ENCODE data around the gene CYYR1.

Gene CYYR1

DNA sequence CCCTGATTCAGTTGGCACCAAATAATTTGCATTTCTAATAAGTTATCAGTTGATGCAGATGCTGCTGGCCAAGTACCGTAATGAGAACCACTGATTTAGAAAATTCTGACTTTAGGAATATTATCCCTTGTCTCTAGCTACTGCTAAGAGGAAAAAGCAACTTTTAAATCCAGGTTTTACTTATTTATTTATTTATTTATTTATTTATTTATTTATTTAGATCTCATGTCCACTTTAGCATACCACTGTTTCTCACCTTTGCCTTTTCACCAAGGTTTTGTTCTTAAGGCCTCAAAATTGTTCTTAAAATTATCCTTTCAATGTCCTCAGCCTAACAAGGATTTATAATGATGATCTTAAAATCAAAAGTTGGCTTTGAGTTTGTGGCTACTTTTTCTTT lies 8.7 kb upstream of the CYYR1 start:
- DNase-seq (ENCODE audit: low read depth), result no peak
- H3K9ac ChIP-seq (ENCODE audit: low read length), result no peak overlapping the region

DNA sequence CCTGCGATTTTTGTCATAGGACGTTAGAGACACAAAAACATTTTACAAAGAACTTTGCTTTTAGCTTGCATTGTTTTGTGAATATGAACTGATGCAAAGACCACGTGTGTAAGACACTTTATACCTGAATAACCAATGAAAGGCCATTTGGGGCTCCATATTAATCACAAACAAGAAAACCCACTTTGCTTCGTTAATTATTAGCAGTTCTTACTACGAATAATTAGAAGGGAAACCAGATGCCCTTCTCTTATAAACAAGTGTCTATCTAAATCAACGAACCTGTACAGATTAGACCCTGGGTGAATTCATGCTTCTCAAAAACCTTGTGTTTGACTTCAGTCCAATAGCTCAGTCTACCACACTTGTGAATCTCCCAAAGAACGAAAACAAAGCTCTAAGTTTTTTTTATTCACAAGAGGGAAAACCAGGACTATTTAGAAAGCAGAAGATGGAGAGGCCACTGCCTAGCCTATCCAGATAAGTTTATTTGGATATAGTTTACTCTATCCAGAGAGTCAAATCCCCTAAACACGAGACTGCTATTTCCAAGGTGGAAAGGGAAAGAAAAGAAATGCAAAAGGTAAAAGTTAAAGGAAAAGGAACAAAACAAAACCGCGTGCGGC lies 897 bp downstream of the CYYR1 start:
- Histone ChIP-seq H3K9ac (ENCODE audit: low read length) (no peak overlapping the region), H3K27me3 (replicated peaks; ENCODE audit: control insufficient read depth, insufficient read depth, low read length) (peaks cover 29% of the 10 kb centered on the region), H3K9me3 (ENCODE audit: control insufficient read depth, low read length) (peaks cover 12% of the 10 kb centered on the region), H3K4me1 (ENCODE audit: control insufficient read depth, insufficient read depth, low read length) (no peaks in the 10 kb centered on the region), H3K36me3 (ENCODE audit: control insufficient read depth, insufficient read depth, low read length, severe bottlenecking) (no peaks in the 10 kb centered on the region), H3K4me3 (ENCODE audit: low read length) (peak overlapping the region; percentile 62)
- DNase-seq (ENCODE audit: low read depth), result peak; percentile 2

More for the DNA sequence above, 8.7 kb upstream of the CYYR1 start:
- Histone ChIP-seq H3K36me3 (ENCODE audit: control insufficient read depth, insufficient read depth, low read length, severe bottlenecking) (no peaks in the 10 kb centered on the region), H3K27me3 (replicated peaks; ENCODE audit: control insufficient read depth, insufficient read depth, low read length) (peaks cover 23% of the 10 kb centered on the region), H3K4me3 (ENCODE audit: low read length) (no peak overlapping the region), H3K4me1 (ENCODE audit: control insufficient read depth, insufficient read depth, low read length) (no peaks in the 10 kb centered on the region), H3K9me3 (ENCODE audit: control insufficient read depth, low read length) (peaks cover 41% of the 10 kb centered on the region)

DNA sequence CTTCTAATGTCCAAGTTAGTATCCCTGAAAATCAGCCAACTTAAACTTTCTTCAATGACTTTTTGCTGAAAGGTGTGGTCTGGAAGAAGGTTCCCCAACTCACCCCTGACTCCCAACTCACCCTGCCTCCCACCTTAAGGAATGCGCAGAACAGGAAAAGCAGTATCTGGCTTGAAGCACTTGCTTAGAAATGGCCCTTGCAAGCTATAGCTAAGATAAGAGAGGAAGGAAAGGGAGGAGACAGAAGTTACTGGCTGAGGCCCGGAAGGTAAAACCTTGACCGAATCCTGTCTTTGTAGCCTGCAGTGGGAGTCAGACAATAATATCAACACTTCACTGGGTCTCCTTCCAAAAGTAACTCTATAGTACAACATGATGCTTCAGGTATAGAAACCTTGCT lies 2.9 kb downstream of the CYYR1 start:
- Histone ChIP-seq H3K4me1 (ENCODE audit: control insufficient read depth, insufficient read depth, low read length) (no peaks in the 10 kb centered on the region), H3K4me3 (ENCODE audit: low read length) (no peak overlapping the region), H3K9me3 (ENCODE audit: control insufficient read depth, low read length) (peaks cover 12% of the 10 kb centered on the region), H3K9ac (ENCODE audit: low read length) (no peak overlapping the region), H3K27me3 (replicated peaks; ENCODE audit: control insufficient read depth, insufficient read depth, low read length) (peaks cover 29% of the 10 kb centered on the region), H3K36me3 (ENCODE audit: control insufficient read depth, insufficient read depth, low read length, severe bottlenecking) (no peaks in the 10 kb centered on the region)
- no peak for DNase-seq (ENCODE audit: low read depth)

DNA sequence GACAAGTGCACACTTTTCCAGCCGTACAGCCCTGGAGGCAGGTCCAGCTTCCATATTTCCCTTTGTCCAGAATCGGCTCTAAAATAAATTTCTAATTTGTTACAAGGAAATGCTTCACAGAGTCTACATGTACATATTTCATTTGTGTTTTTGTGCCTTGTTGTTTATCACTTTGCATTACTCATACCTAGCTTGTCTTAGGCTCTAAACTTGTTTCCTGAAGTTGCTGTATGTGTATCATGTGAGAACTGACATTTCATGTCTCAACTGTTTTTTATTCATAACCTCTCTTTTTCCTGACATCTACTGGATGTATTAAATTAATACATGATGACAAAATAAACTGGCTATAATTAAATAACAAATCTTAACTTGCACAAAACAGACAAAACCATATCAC lies 7.5 kb downstream of the CYYR1 start:
- Histone ChIP-seq H3K4me1 (ENCODE audit: control insufficient read depth, insufficient read depth, low read length) (no peaks in the 10 kb centered on the region), H3K9me3 (ENCODE audit: control insufficient read depth, low read length) (no peaks in the 10 kb centered on the region), H3K27me3 (replicated peaks; ENCODE audit: control insufficient read depth, insufficient read depth, low read length) (no peaks in the 10 kb centered on the region), H3K4me3 (ENCODE audit: low read length) (no peak overlapping the region), H3K9ac (ENCODE audit: low read length) (no peak overlapping the region), H3K36me3 (ENCODE audit: control insufficient read depth, insufficient read depth, low read length, severe bottlenecking) (no peaks in the 10 kb centered on the region)
- DNase-seq (ENCODE audit: low read depth), result no peak

DNA sequence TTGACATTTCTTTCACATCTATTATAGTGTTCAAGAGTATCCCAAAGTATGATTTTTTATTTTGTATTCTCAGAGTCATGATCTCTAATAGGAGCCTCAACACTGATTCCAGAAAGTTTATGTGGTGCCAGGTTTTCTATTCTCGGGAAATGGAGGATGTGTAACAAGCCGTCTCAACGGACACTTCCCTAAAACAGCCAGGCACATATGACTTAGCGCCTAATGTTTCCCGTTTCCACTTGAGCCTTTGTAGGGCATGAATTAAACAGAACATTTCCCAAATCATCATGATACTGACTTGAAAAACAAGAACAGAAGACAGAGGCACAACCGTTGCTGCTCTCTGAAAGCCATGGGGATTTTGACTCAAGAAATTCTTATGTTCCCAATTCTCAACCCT lies 8.0 kb downstream of the CYYR1 start:
- no peak overlapping the region for H3K9ac ChIP-seq (ENCODE audit: low read length)
- H3K4me3 ChIP-seq (ENCODE audit: low read length), result no peak overlapping the region
- no peaks in the 10 kb centered on the region for H3K9me3 ChIP-seq (ENCODE audit: control insufficient read depth, low read length)
- H3K27me3 ChIP-seq (replicated peaks; ENCODE audit: control insufficient read depth, insufficient read depth, low read length), result no peaks in the 10 kb centered on the region
- no peak for DNase-seq (ENCODE audit: low read depth)
- H3K36me3 ChIP-seq (ENCODE audit: control insufficient read depth, insufficient read depth, low read length, severe bottlenecking), result no peaks in the 10 kb centered on the region
- H3K4me1 ChIP-seq (ENCODE audit: control insufficient read depth, insufficient read depth, low read length), result no peaks in the 10 kb centered on the region

DNA sequence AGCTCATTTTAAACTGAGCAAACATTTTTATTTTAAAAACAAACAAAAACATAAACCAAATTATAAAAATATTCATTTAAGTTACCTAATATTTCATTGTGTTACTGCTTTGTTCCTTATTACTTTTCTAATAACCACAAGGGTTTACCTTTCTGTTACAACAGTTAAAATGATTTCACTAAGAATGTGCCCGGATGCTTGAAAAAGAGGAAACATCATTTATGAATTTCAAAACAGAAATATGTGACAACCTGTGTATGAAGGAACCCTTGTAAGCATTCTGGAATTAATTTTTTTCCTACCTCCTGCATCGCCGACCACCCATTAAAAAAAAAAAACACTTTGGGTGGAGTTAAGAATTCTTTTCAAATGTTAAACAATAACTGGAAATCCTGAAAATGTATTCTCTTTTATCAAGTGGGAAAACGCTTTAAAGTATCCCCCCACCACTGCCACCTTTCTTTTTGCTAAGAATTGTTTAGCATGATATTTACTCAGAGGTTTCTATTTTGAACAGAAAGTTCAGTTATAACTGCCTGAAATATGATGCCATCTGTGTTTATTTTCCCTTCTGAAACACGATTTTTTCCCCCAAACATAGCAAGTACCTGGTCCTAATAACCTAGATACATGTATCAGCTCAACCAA lies 9.1 kb downstream of the CYYR1 start:
- no peaks in the 10 kb centered on the region for H3K4me1 ChIP-seq (ENCODE audit: control insufficient read depth, insufficient read depth, low read length)
- H3K4me3 ChIP-seq (ENCODE audit: low read length), result no peak overlapping the region
- no peak for DNase-seq (ENCODE audit: low read depth)
- H3K36me3 ChIP-seq (ENCODE audit: control insufficient read depth, insufficient read depth, low read length, severe bottlenecking), result no peaks in the 10 kb centered on the region
- H3K9me3 ChIP-seq (ENCODE audit: control insufficient read depth, low read length), result no peaks in the 10 kb centered on the region
- H3K9ac ChIP-seq (ENCODE audit: low read length), result no peak overlapping the region
- H3K27me3 ChIP-seq (replicated peaks; ENCODE audit: control insufficient read depth, insufficient read depth, low read length), result no peaks in the 10 kb centered on the region

DNA sequence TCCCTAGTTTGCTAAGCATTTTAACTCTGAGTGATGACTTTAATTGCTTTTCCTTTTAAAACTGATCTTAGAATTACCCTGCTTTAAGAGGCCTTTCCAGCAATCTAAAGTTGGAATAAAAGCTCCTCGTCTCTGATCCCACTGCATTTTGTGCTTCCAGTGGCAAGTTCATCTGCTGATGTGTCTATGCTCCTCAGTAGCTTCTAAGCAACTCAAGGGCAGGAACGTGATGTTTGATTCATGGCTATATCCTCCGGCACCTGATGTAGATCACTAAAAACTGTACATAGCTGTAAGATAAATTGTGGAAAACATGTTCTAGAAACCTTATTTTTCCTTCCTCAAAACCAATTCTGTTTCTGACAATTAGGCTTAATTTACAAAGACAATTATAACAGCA lies 12.5 kb downstream of the CYYR1 start:
- Histone ChIP-seq H3K4me3 (ENCODE audit: low read length) (no peak overlapping the region), H3K9ac (ENCODE audit: low read length) (no peak overlapping the region), H3K4me1 (ENCODE audit: control insufficient read depth, insufficient read depth, low read length) (no peaks in the 10 kb centered on the region), H3K27me3 (replicated peaks; ENCODE audit: control insufficient read depth, insufficient read depth, low read length) (no peaks in the 10 kb centered on the region), H3K9me3 (ENCODE audit: control insufficient read depth, low read length) (peaks cover 3% of the 10 kb centered on the region), H3K36me3 (ENCODE audit: control insufficient read depth, insufficient read depth, low read length, severe bottlenecking) (no peaks in the 10 kb centered on the region)
- DNase-seq (ENCODE audit: low read depth), result no peak

DNA sequence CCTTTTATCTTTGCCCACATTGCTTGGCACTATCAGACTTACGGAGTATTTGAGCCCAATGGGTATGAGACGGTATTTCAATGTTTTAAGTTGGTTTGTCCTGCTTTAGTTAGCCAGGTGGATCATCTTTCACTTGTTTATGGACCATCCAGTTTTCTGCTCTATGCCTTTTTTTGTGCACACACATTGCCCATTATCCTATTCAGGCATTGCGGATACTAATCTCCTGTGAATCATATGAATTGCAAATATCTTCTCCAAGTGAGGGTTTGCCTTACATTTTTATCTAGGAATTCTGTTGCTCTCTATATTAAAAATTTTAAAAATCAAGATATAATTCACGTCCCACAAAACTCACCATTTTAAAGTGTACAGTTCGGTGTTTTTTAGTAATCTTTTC lies 14.0 kb downstream of the CYYR1 start:
- no peak overlapping the region for H3K9ac ChIP-seq (ENCODE audit: low read length)
- H3K9me3 ChIP-seq (ENCODE audit: control insufficient read depth, low read length), result peaks cover 3% of the 10 kb centered on the region
- H3K4me3 ChIP-seq (ENCODE audit: low read length), result no peak overlapping the region
- no peaks in the 10 kb centered on the region for H3K27me3 ChIP-seq (replicated peaks; ENCODE audit: control insufficient read depth, insufficient read depth, low read length)
- DNase-seq (ENCODE audit: low read depth), result no peak
- no peaks in the 10 kb centered on the region for H3K4me1 ChIP-seq (ENCODE audit: control insufficient read depth, insufficient read depth, low read length)
- H3K36me3 ChIP-seq (ENCODE audit: control insufficient read depth, insufficient read depth, low read length, severe bottlenecking), result no peaks in the 10 kb centered on the region

DNA sequence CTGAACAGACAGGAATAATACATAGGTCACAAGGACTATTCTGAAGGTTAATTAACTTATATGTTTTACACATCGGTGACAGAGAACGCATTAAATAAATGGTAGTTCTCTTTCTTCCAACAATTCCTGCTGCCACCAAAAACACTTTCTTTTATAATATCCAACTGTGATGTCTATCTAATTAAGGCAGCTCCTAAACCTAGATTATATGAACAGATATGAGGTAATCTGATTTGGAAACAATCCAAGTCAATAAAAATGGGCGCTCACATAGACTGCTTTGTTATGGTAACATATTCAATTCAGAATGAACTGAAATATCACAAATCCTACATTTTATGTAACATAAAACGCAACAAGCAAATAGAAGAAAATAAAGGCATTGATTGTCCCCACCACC lies 16.0 kb downstream of the CYYR1 start:
- no peak overlapping the region for H3K9ac ChIP-seq (ENCODE audit: low read length)
- no peak for DNase-seq (ENCODE audit: low read depth)

DNA sequence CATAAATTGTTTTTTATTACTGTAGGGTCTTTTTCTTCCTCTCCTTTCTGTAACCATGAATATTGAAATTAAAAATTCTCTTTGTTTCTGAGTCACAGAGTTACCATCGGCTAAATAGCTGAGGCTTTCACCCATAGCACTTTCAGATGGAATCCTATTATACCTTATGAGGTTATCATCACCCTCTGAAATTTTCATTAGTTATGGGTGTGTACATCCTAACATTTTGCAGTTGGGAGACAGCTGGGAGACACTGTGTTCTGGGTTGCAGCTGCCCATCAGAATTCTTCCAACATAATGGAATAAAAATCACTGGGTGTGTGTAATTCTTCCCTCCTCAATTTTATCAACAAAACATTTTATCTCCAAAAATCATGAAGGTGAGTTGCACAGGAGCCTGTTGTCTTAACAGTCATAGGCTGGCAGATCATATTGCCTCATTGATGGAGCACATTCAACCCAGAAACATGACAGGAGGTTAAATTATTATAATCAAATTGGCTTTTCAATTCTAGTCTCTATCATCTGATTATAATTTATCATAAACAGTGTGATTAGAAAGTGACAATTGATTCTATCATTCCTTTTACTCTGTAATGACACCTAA lies 17.4 kb downstream of the CYYR1 start:
- no peaks in the 10 kb centered on the region for H3K36me3 ChIP-seq (ENCODE audit: control insufficient read depth, insufficient read depth, low read length, severe bottlenecking)
- no peak for DNase-seq (ENCODE audit: low read depth)
- no peak overlapping the region for H3K4me3 ChIP-seq (ENCODE audit: low read length)
- H3K9ac ChIP-seq (ENCODE audit: low read length), result no peak overlapping the region
- H3K4me1 ChIP-seq (ENCODE audit: control insufficient read depth, insufficient read depth, low read length), result no peaks in the 10 kb centered on the region
- H3K9me3 ChIP-seq (ENCODE audit: control insufficient read depth, low read length), result peaks cover 3% of the 10 kb centered on the region
- H3K27me3 ChIP-seq (replicated peaks; ENCODE audit: control insufficient read depth, insufficient read depth, low read length), result no peaks in the 10 kb centered on the region

More for the DNA sequence above, 16.0 kb downstream of the CYYR1 start:
- no peaks in the 10 kb centered on the region for H3K27me3 ChIP-seq (replicated peaks; ENCODE audit: control insufficient read depth, insufficient read depth, low read length)
- peaks cover 3% of the 10 kb centered on the region for H3K9me3 ChIP-seq (ENCODE audit: control insufficient read depth, low read length)
- no peaks in the 10 kb centered on the region for H3K36me3 ChIP-seq (ENCODE audit: control insufficient read depth, insufficient read depth, low read length, severe bottlenecking)
- H3K4me1 ChIP-seq (ENCODE audit: control insufficient read depth, insufficient read depth, low read length), result no peaks in the 10 kb centered on the region
- no peak overlapping the region for H3K4me3 ChIP-seq (ENCODE audit: low read length)

DNA sequence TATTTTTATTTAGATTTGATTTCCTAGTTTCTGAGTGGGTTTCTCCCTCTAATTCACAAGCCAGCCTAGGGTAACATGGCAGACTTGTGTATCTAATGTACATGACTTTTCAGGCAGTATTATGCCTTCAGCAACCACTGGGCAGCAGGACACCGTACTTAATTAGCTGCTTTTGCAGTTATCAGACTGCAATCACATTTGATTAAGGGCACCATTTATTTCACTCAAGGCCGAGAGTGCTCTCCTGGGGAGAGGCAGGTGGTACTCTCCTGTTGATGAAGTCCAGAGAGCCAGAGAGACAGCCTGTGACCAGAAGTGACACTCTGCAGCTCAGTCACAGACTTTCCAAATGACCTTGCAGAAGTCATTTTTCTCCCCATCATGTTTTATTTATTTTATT lies 18.7 kb downstream of the CYYR1 start:
- Histone ChIP-seq H3K9me3 (ENCODE audit: control insufficient read depth, low read length) (peaks cover 3% of the 10 kb centered on the region), H3K36me3 (ENCODE audit: control insufficient read depth, insufficient read depth, low read length, severe bottlenecking) (no peaks in the 10 kb centered on the region), H3K27me3 (replicated peaks; ENCODE audit: control insufficient read depth, insufficient read depth, low read length) (no peaks in the 10 kb centered on the region), H3K4me3 (ENCODE audit: low read length) (no peak overlapping the region), H3K9ac (ENCODE audit: low read length) (no peak overlapping the region), H3K4me1 (ENCODE audit: control insufficient read depth, insufficient read depth, low read length) (peaks cover 5% of the 10 kb centered on the region)
- no peak for DNase-seq (ENCODE audit: low read depth)
